Hematopoietic multipotent progenitor cell treated with erythropoietin and hydrocortisone succinate and interleukin-3 and kit ligand, for 15 days (in vitro differentiated cells): ENCODE data around the gene RNU6-9.

Experiments
- DNase-seq: peaks from one replicate; pipeline ENCODE4 v3.0.0-alpha.2; 2015; ENCODE audit warnings: low spot score

The RNU6-9 gene

DNA sequence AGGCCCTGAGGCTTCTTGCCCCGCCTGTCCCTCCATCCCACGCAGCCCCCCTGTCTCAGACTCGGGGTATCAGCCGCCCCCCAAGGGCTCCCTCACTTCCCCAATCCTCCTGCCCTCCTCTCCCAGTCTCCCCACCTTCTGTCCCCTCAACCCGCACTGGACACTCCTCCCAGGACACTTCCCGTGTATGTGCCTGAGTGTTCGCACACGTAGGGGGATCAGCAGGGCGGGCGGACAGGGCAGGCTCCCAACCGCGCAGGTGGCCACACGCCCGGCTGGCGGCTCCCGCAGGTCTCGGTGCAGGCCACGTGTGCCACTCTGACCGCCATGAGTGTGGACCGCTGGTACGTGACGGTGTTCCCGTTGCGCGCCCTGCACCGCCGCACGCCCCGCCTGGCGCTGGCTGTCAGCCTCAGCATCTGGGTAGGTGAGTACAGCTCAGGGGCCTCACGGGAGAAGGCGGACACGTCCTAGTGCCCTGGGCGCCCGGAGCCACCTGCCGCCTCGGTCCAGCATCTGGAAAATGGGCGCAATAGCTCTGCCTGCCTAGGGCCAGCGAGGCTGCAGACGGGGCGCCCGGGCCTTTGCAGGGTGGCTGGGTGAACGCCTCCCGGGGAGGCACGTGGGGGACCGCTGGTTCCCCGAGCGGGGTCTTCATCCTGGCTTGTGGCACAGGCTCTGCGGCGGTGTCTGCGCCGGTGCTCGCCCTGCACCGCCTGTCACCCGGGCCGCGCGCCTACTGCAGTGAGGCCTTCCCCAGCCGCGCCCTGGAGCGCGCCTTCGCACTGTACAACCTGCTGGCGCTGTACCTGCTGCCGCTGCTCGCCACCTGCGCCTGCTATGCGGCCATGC lies 26.1 kb downstream of the RNU6-9 start:
- no peak for DNase-seq

- no peak for DNase-seq
Observed at GRCh38 chr19:920051-920864, 27.0 kb downstream of the RNU6-9 start.

GRCh38 chr19:924553-925086 lies 31.3 kb downstream of the RNU6-9 start:
- no peak for DNase-seq

DNA sequence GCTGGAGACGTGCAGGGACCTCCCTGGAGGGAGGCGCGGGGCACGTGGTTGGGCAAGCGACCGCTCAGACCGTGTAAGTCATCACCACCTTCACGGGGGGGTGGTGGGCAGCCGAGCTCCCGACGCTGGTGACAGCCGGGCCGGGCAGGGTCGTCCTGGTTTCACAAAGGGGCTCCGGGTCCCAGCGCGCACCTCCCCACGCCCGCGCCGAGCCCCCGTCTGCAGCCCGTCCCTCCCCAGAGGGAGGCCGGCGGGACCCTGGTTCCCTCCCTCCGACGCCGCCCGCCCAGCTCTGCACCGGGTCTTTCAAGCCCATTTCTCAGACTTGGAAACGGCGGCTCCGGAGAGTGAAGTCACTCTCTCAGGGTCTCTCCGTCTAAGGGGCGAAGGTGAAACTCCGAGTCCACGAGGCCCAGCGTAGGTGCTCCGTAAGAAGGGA lies 31.8 kb downstream of the RNU6-9 start:
- no peak for DNase-seq

GRCh38 chr19:925526-926322 lies 32.4 kb downstream of the RNU6-9 start, which contains the start of gene ARID3A:
TSS of gene ARID3A (plus strand) at chr19:926035. CDS start at chr19:929529, 3,494 bp downstream.
- DNase-seq, result peak; percentile 66

GRCh38 chr19:926323-926588 lies 33.0 kb downstream of the RNU6-9 start:
- DNase-seq, result no peak

- no peak for DNase-seq
Observed at GRCh38 chr19:926589-927350, 33.5 kb downstream of the RNU6-9 start.

DNA sequence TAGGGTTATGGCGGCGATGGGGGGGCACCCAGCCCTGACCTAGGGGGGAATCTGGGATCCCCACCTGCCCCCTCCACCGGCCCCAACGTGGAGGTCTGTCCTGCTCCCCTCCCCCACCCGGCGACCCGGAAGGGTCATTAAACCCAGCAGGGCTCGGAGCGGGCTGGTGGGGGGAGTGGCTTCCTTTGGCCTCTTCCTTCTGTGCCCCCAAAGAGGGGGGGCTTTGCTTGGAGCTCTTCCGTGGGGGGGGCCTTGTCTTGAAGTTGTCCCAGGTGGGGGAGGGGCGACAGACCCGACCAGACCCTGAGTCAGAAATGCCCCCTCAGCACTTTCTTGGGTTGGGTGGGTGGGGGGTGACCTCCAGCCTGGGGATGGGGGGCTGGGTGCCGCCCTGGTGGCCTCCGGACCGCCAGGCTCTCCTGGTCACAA lies 34.1 kb downstream of the RNU6-9 start:
- no peak for DNase-seq

DNA sequence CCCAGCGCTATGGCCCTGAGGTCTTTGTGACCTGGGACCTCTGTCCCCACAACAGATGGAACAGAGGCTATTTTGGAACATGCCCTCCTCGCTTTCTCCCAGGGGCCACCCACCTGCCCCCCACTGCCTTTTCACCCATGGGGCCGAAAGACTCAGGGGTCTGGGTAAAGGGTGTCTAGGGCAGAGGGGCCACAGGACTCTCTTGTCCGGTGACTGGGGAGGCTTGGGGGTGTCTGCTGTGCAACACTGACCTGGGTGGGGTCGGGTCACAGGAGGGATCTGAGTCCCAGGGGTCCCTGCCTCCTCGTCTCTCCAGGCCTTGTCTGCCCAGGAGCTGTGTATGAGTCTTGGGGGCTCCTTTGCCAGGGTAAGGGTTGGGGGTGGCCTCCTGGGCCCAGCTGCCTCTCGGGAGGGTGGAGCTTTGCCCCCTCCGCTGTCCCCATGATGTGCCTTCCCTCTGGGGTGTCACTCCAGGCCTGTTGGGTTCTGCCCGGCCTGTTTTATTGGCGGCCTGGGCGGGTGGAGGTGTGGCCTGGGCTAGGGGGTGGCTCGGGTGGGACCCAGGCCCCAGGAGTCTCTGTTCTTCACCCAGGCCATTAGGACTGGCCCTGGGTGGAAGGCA lies 34.6 kb downstream of the RNU6-9 start:
- no peak for DNase-seq

- DNase-seq, result no peak
Observed at GRCh38 chr19:928471-929202, 35.4 kb downstream of the RNU6-9 start.

GRCh38 chr19:929203-929890 lies 36.1 kb downstream of the RNU6-9 start:
- DNase-seq, result no peak

DNA sequence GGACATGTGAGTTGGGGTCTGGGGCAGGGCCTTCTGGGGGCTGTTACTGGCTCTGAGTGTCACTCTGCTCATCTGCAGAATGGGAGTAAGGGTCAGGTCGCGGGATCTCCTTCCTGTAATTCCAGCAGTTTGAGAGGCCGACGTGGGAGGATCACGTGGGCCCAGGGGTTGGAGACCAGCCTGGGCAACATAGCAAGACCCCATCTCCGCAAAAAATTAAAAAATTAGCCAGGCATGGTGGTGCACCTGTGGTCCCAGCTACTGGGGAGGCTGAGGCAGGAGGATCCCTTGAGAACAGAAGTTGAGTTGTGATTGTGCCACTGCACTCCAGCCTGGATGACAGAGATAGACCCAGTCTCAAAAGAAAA lies 36.6 kb downstream of the RNU6-9 start:
- DNase-seq, result no peak

GRCh38 chr19:931860-932647 lies 38.8 kb downstream of the RNU6-9 start:
- DNase-seq, result no peak

DNA sequence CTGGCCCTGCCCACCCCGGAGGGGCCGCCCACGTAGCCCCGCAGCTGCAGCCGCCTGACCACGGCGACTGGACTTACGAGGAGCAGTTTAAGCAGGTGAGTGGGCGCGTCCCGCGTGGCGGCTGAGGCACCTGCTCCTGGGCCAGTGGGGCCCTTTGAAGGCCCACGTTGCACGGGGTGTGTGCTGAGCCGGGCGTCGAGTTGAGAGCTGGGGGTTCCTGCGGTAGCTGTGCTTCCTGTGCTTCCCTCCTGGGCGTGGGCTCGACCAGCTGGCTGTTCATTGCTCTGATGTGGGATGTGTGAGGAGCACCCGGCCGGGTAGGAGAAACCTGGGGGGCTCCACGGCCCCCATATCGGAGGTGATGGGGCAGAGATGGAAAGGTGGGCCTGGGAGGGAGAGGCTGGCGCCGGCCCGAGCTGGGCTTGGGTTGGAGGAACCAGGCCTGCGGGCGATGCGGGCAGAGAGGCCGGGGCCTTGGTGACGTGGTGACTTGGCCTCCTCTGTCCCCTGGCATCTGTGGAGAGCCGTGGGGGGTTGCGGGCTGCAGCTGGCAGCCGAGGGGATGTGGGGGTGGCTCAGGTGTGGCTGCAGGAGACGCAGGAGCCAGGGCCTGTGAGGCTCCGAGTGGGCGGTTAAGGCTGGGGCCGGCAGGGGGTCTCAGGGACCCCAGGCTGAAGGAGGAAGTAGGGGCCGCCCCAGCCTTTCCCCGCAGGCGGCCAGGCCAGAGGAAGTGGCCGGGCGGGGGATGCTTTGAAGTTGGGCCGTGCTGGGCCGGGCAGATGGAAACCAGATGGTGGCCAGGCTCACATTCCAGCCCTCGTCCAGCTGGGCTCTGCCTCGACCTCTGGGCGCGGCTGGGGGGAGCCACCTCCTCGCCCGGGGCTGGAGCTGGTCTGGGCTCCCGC lies 39.6 kb downstream of the RNU6-9 start:
- DNase-seq, result no peak

DNA sequence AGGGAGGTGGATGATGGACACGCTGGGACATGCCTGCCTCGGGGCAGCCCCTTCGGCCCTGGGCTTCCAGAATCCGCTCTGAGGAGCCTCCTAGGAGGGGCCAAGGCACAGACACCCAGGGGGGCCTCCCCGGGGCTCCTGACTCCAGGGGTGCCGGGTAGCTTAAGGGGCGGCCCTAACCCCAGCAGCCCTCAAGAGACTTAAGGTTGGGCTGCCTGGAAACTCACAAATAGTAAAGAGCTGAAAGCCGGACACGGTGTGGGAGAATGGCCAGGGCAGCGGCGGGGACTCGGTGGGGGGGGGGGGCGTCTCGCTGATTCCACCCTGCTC lies 40.2 kb downstream of the RNU6-9 start:
- DNase-seq, result no peak

- no peak for DNase-seq
Observed at GRCh38 chr19:934197-934840, 41.0 kb downstream of the RNU6-9 start.

GRCh38 chr19:934865-935479 lies 41.7 kb downstream of the RNU6-9 start:
- no peak for DNase-seq
